Activated T-helper 1 cell treated with anti-CD3 and anti-CD28 coated beads, Interleukin-12 subunit alpha, Interleukin-12 subunit beta, Interleukin-2, Interleukin-4 antibody, amounts not matched to agents 30 ng/mL and 10 ng/mL and 1 ng/mL, durations not matched to agents 14 hours and 24 hours and 36 hours (primary cell): ENCODE data around the gene KCNQ1. TPM values are rescaled to one million over a fixed set of nuclear protein-coding genes. Genes with fewer than 3 reads are reported as not detected.

Experiments used
- DNase-seq: peaks from one replicate; pipeline ENCODE4 v3.0.0; 2021; ENCODE audit warnings: low spot score
- H3K27ac Mint-ChIP-seq: one replicate; pipeline ENCODE4 v1.8.0; 2021; ENCODE audit warnings: mild to moderate bottlenecking, mixed read lengths
- H3K27me3 Mint-ChIP-seq: one replicate; pipeline ENCODE4 v1.8.0; 2022; ENCODE audit warnings: mild to moderate bottlenecking, moderate library complexity, mixed read lengths; ENCODE audit not compliant: insufficient read depth
- H3K36me3 Mint-ChIP-seq: one replicate; pipeline ENCODE4 v1.8.0; 2021; ENCODE audit warnings: low read depth, mixed read lengths
- H3K4me1 Mint-ChIP-seq: one replicate; pipeline ENCODE4 v1.8.0; 2021; ENCODE audit warnings: low read depth, mixed read lengths
- H3K4me3 Mint-ChIP-seq: one replicate; pipeline ENCODE4 v1.8.0; 2021; ENCODE audit warnings: mild to moderate bottlenecking, moderate library complexity, mixed read lengths
- H3K9me3 Mint-ChIP-seq: one replicate; pipeline ENCODE4 v1.8.0; 2021; ENCODE audit warnings: mixed read lengths
- intact Hi-C: fragments of 100-400 bp; cut with micrococcal nuclease; formaldehyde crosslinking; loops from one replicate; pipeline ENCODE4 v1.15.1; 2024
- total RNA-seq: library from RNA; stranded (reverse); gene quantifications from 2 replicates; pipeline ENCODE4 v1.2.3, GENCODE V29; 2022

Gene KCNQ1
- total RNA-seq, 1 donor from 2014 or later: 6.4 TPM

GRCh38 chr11:2807025-2807681 is 362.3 kb downstream of the KCNQ1 start:
- intact Hi-C loops: no loop called here
- no peaks in the 10 kb centered on the region for H3K9me3 Mint-ChIP-seq
- H3K4me1 Mint-ChIP-seq: no peaks in the 10 kb centered on the region
- no peak overlapping the region for H3K27ac Mint-ChIP-seq
- DNase-seq: no peak
- no peak overlapping the region for H3K4me3 Mint-ChIP-seq
- no peaks in the 10 kb centered on the region for H3K27me3 Mint-ChIP-seq
- no peaks in the 10 kb centered on the region for H3K36me3 Mint-ChIP-seq

GRCh38 chr11:2807801-2808241 is 363.0 kb downstream of the KCNQ1 start:
- intact Hi-C loops: no loop called here
- Mint-ChIP-seq H3K4me1 (peaks cover 6% of the 10 kb centered on the region), H3K27me3 (no peaks in the 10 kb centered on the region), H3K36me3 (no peaks in the 10 kb centered on the region), H3K27ac (no peak overlapping the region), H3K9me3 (no peaks in the 10 kb centered on the region), H3K4me3 (no peak overlapping the region)
- DNase-seq: no peak

- Mint-ChIP-seq H3K27me3 (no peaks in the 10 kb centered on the region), H3K4me3 (no peak overlapping the region), H3K4me1 (peaks cover 17% of the 10 kb centered on the region), H3K27ac (no peak overlapping the region), H3K9me3 (no peaks in the 10 kb centered on the region), H3K36me3 (no peaks in the 10 kb centered on the region)
- intact Hi-C loops: no loop called here
- DNase-seq: no peak
Observed at GRCh38 chr11:2808850-2809846, 364.3 kb downstream of the KCNQ1 start.

- H3K27ac Mint-ChIP-seq: no peak overlapping the region
- intact Hi-C loops: no loop called here
- no peaks in the 10 kb centered on the region for H3K9me3 Mint-ChIP-seq
- H3K27me3 Mint-ChIP-seq: no peaks in the 10 kb centered on the region
- H3K36me3 Mint-ChIP-seq: peaks cover 1% of the 10 kb centered on the region
- no peak overlapping the region for H3K4me3 Mint-ChIP-seq
- H3K4me1 Mint-ChIP-seq: peaks cover 17% of the 10 kb centered on the region
- no peak for DNase-seq
Observed at GRCh38 chr11:2809854-2810253, 365.0 kb downstream of the KCNQ1 start.

- intact Hi-C loops: no loop called here
- Mint-ChIP-seq H3K9me3 (no peaks in the 10 kb centered on the region), H3K4me1 (peaks cover 17% of the 10 kb centered on the region), H3K36me3 (peaks cover 1% of the 10 kb centered on the region), H3K27ac (no peak overlapping the region), H3K4me3 (no peak overlapping the region), H3K27me3 (no peaks in the 10 kb centered on the region)
- DNase-seq: no peak
Observed at GRCh38 chr11:2810411-2811205, 365.8 kb downstream of the KCNQ1 start.

DNA sequence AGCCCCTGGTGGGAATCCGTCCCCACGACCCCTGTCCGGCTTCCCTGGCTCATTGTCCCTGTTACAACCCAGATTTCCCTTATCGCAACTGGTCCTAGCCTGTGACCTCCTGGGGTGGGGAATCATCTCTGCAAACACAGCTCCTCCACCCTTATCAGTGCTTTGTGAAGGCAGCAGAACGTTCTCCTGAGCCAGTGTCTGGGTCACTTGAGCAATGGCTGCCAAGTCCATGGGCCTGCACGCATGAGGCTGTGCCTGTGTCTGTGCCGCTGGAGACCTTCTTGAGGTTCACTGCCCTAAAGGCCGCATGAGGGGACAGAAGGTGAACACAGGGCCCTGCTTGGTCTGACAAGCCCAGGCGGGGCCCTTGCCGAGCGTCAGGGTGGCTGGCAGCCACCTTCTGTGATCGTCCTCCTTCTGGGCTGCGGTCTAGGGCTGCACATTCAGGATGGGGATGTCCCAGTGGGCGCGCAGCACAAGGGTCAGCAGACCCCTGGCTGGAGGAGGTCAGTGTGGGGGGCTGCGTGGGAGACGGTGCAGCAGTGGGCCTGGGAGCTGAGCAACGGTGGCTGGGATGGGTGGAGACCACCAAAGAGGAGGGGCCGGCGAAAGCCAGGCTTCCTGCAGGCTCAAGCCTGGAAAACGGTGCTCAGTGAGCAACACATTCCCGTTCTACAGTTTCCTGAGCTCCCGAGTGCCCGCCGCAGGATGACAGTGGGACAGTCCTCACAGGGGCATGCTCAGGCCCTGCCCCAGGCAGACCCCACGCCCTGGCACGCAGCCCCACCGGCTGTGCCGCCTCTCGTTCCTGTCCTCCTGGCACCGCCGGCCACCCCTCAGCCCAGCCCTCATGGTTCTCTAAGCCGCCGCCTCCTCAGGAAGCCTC is 366.6 kb downstream of the KCNQ1 start:
- DNase-seq: no peak
- Mint-ChIP-seq H3K4me1 (peaks cover 17% of the 10 kb centered on the region), H3K36me3 (peaks cover 1% of the 10 kb centered on the region), H3K4me3 (no peak overlapping the region), H3K27ac (no peak overlapping the region), H3K27me3 (no peaks in the 10 kb centered on the region), H3K9me3 (peaks cover 4% of the 10 kb centered on the region)
- intact Hi-C loops: no loop called here

DNA sequence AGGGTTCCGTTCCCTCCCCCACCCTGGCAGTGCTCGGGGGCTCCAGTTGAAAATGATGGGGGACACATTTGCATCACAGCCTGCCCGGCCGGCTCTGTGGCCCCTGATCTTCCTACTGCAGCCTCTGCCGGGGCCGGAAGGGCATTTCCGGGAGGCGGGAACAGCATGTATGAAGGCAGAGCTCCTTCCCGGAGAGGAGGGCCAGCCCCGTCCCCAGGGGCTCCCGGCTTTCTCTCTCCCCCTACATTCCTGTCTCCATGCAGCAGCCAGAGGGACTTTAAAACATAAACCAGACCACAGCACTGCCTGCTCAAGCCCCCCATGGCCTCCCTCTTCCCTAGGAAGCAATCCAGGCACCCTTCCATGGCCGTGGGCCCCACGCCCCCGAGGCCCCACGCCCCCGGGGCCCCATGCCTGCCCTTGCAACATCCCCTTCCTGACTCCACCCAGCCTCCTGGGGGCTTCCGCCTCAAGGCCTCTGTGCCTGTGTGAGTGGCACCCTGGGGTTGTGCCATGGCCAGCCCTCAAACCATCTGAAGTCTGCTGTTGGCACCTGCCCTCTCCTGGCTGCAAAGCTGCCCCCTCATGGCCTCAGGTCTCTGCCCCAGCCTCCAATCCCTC is 367.7 kb downstream of the KCNQ1 start:
- Mint-ChIP-seq H3K36me3 (peaks cover 1% of the 10 kb centered on the region), H3K9me3 (peaks cover 4% of the 10 kb centered on the region), H3K27me3 (no peaks in the 10 kb centered on the region), H3K4me1 (peaks cover 17% of the 10 kb centered on the region), H3K4me3 (no peak overlapping the region), H3K27ac (peak overlapping the region; percentile 56)
- intact Hi-C loops: no loop called here
- DNase-seq: no peak

DNA sequence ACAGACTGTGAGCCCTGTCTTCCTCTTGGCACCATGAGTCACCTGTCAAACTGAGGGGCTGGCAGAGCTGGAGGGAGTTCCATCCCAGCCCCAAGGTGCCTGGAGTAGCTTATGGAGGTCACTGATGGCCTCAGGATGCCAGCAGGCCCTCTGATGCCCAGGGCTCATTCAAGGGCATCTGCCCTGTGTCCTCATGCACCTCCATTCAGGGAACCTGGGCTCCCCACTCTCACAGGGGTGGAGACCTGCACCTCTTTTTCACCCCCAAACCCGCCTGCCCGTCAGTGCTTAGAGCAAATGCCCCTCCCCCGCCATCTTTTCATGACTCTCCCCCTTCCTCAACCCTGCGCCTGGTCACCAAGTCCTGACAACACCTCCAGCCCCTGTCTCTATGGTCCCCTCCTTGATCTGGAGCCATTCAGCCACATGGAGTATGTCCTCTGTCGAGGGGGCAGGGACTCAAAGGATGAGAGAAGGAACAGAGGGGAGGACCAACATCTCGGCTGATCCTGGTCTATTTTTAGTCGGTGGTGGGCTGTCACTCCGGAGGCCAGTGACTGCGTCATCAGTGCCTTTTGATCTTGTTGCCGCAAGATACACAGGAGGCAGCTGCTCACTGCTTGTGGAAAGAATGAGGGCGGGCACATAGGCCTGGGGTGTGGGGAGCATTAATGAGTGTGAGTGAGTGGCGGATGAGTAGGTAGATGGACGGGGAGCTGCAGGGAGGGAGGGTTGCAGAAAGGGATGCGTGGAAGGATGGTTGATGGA is 368.5 kb downstream of the KCNQ1 start:
- Mint-ChIP-seq H3K4me1 (peaks cover 17% of the 10 kb centered on the region), H3K36me3 (peaks cover 1% of the 10 kb centered on the region), H3K27me3 (no peaks in the 10 kb centered on the region), H3K27ac (no peak overlapping the region), H3K4me3 (no peak overlapping the region), H3K9me3 (peaks cover 12% of the 10 kb centered on the region)
- no peak for DNase-seq
- intact Hi-C loops: no loop called here

- no peaks in the 10 kb centered on the region for H3K27me3 Mint-ChIP-seq
- H3K9me3 Mint-ChIP-seq: peaks cover 17% of the 10 kb centered on the region
- peaks cover 1% of the 10 kb centered on the region for H3K36me3 Mint-ChIP-seq
- H3K4me3 Mint-ChIP-seq: no peak overlapping the region
- intact Hi-C loops: no loop called here
- no peak overlapping the region for H3K27ac Mint-ChIP-seq
- peaks cover 17% of the 10 kb centered on the region for H3K4me1 Mint-ChIP-seq
- DNase-seq: no peak
Observed at GRCh38 chr11:2813968-2814367, 369.2 kb downstream of the KCNQ1 start.

DNA sequence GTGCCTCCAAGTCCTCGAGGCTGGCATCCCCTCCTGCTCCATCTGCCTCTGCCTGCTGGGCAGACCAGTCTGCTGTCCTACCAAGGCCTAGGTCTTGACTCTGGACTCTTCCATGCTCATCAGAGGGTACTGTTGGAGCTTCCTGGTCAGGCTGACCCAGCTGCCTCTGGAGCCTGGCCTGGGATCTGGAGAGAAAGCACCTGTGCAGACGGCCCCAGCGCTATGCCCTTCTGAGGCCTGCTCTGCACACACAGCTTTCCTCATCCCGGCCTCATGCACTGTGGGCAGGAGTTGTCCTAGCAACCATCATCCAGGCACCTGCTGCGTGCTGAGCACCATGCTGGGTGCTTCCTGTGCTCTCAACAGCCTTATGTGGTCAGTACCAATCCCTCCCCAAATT is 369.9 kb downstream of the KCNQ1 start:
- peaks cover 1% of the 10 kb centered on the region for H3K36me3 Mint-ChIP-seq
- DNase-seq: no peak
- H3K4me1 Mint-ChIP-seq: peaks cover 17% of the 10 kb centered on the region
- H3K4me3 Mint-ChIP-seq: no peak overlapping the region
- H3K9me3 Mint-ChIP-seq: peaks cover 23% of the 10 kb centered on the region
- no peaks in the 10 kb centered on the region for H3K27me3 Mint-ChIP-seq
- intact Hi-C loops: no loop called here
- no peak overlapping the region for H3K27ac Mint-ChIP-seq

GRCh38 chr11:2815762-2816496 is 371.1 kb downstream of the KCNQ1 start:
- Mint-ChIP-seq H3K9me3 (peaks cover 27% of the 10 kb centered on the region), H3K27ac (no peak overlapping the region), H3K27me3 (no peaks in the 10 kb centered on the region), H3K36me3 (peaks cover 1% of the 10 kb centered on the region), H3K4me1 (peaks cover 17% of the 10 kb centered on the region), H3K4me3 (no peak overlapping the region)
- intact Hi-C loops: no loop called here
- no peak for DNase-seq
